GM12892 (cell line): ENCODE results near the gene WWOX.

Source experiments
- DNase-seq: peaks from one replicate; pipeline ENCODE4 v3.0.0; 2011; ENCODE audit not compliant: insufficient read length
- FAIRE-seq: peaks from 2 replicates; lab custom pipeline; 2011; peaks lifted over from hg19 to GRCh38; lab: Jason Lieb, UNC
- POLR2A ChIP-seq: IDR thresholded peaks from 2 replicates; pipeline ENCODE4 v1.6.1; 2011; ENCODE audit warnings: low read depth, low read length, control low read depth
- POLR2AphosphoS5 ChIP-seq: IDR thresholded peaks from 2 replicates; pipeline ENCODE4 v1.6.1; 2011; ENCODE audit warnings: low read depth, low read length, control low read depth
- TAF1 ChIP-seq: IDR thresholded peaks from 2 replicates; pipeline ENCODE4 v1.6.1; 2011; ENCODE audit warnings: low read depth, mild to moderate bottlenecking, control low read depth, low read length, borderline replicate concordance

Gene WWOX

GRCh38 chr16:78130083-78130608 is 30.7 kb downstream of the WWOX start:
- no peak for TF ChIP-seq TAF1
- TF ChIP-seq POLR2A: no peak
- no peak for TF ChIP-seq POLR2AphosphoS5
- FAIRE-seq (no peak), DNase-seq (no peak)

GRCh38 chr16:78130950-78131349 is 31.5 kb downstream of the WWOX start:
- DNase-seq: no peak
- TF ChIP-seq TAF1 (no peak), POLR2A (no peak), POLR2AphosphoS5 (no peak)
- FAIRE-seq: no peak

GRCh38 chr16:78133919-78134318 is 34.5 kb downstream of the WWOX start:
- TF ChIP-seq TAF1: no peak
- no peak for TF ChIP-seq POLR2AphosphoS5
- TF ChIP-seq POLR2A: no peak
- no peak for FAIRE-seq
- DNase-seq: no peak

- no peak for FAIRE-seq
Measured at GRCh38 chr16:78134944-78135619, 35.6 kb downstream of the WWOX start.

GRCh38 chr16:78137179-78137578 is 37.7 kb downstream of the WWOX start:
- no peak for FAIRE-seq
- TF ChIP-seq POLR2AphosphoS5 (no peak), POLR2A (no peak), TAF1 (no peak)
- no peak for DNase-seq

More at GRCh38 chr16:78134944-78135619, 35.6 kb downstream of the WWOX start:
- no peak for DNase-seq
- TF ChIP-seq POLR2AphosphoS5 (no peak), POLR2A (no peak), TAF1 (no peak)

GRCh38 chr16:78137782-78138616 is 38.5 kb downstream of the WWOX start:
- TF ChIP-seq POLR2A (no peak), TAF1 (no peak), POLR2AphosphoS5 (no peak)
- FAIRE-seq: no peak
- no peak for DNase-seq

- no peak for TF ChIP-seq POLR2AphosphoS5
- TF ChIP-seq TAF1: no peak
- no peak for TF ChIP-seq POLR2A
- FAIRE-seq: no peak
- no peak for DNase-seq
Measured at GRCh38 chr16:78140818-78141466, 41.5 kb downstream of the WWOX start.

- DNase-seq: no peak
- no peak for FAIRE-seq
- TF ChIP-seq TAF1: no peak
- no peak for TF ChIP-seq POLR2A
- no peak for TF ChIP-seq POLR2AphosphoS5
Measured at GRCh38 chr16:78142788-78143187, 43.3 kb downstream of the WWOX start.

- DNase-seq (no peak), FAIRE-seq (no peak)
- no peak for TF ChIP-seq TAF1
- TF ChIP-seq POLR2AphosphoS5: no peak
- no peak for TF ChIP-seq POLR2A
Measured at GRCh38 chr16:78146807-78147206, 47.4 kb downstream of the WWOX start.

GRCh38 chr16:78147911-78148401 is 48.5 kb downstream of the WWOX start:
- FAIRE-seq: no peak
- TF ChIP-seq TAF1: no peak
- TF ChIP-seq POLR2AphosphoS5: no peak
- no peak for TF ChIP-seq POLR2A

GRCh38 chr16:78150233-78150632 is 50.8 kb downstream of the WWOX start:
- TF ChIP-seq TAF1 (no peak), POLR2A (no peak), POLR2AphosphoS5 (no peak)
- no peak for FAIRE-seq
- no peak for DNase-seq

More at GRCh38 chr16:78147911-78148401, 48.5 kb downstream of the WWOX start:
- no peak for DNase-seq
